ENCODE measurements around the gene GRIK1.

The GRIK1 gene

GRCh38 chr21:29580732-29581285 is 359.0 kb downstream of the GRIK1 start:
- Histone ChIP-seq H3K27ac (no peak overlapping the region), H3K4me3 (no peak overlapping the region)

- H3K27ac ChIP-seq: no peak overlapping the region
- no peak overlapping the region for H3K4me3 ChIP-seq
Measured at GRCh38 chr21:29578306-29578705, 361.5 kb downstream of the GRIK1 start.

GRCh38 chr21:29571949-29572348 is 367.8 kb downstream of the GRIK1 start:
- no peak overlapping the region for H3K27ac ChIP-seq
- H3K4me3 ChIP-seq: no peak overlapping the region

- no peak overlapping the region for H3K27ac ChIP-seq
- no peak overlapping the region for H3K4me3 ChIP-seq
Measured at GRCh38 chr21:29568020-29568697, 371.6 kb downstream of the GRIK1 start.

GRCh38 chr21:29557931-29558725 is 381.7 kb downstream of the GRIK1 start:
- H3K27ac ChIP-seq: no peak overlapping the region

GRCh38 chr21:29557200-29557599 is 382.6 kb downstream of the GRIK1 start:
- no peak overlapping the region for H3K4me3 ChIP-seq
- no peak overlapping the region for H3K27ac ChIP-seq

More at GRCh38 chr21:29557931-29558725, 381.7 kb downstream of the GRIK1 start:
- no peak overlapping the region for H3K4me3 ChIP-seq

GRCh38 chr21:29555601-29556000 is 384.2 kb downstream of the GRIK1 start:
- Histone ChIP-seq H3K4me3 (no peak overlapping the region), H3K27ac (no peak overlapping the region)

- Histone ChIP-seq H3K27ac (no peak overlapping the region), H3K4me3 (no peak overlapping the region)
Measured at GRCh38 chr21:29550205-29550604, 389.6 kb downstream of the GRIK1 start.

GRCh38 chr21:29549614-29550013 is 390.2 kb downstream of the GRIK1 start:
- Histone ChIP-seq H3K4me3 (no peak overlapping the region), H3K27ac (no peak overlapping the region)

- no peak overlapping the region for H3K27ac ChIP-seq
- no peak overlapping the region for H3K4me3 ChIP-seq
Measured at GRCh38 chr21:29547998-29548397, 391.8 kb downstream of the GRIK1 start.

GRCh38 chr21:29546071-29546470 is 393.7 kb downstream of the GRIK1 start:
- H3K4me3 ChIP-seq: no peak overlapping the region
- no peak overlapping the region for H3K27ac ChIP-seq

- Histone ChIP-seq H3K4me3 (no peak overlapping the region), H3K27ac (no peak overlapping the region)
Measured at GRCh38 chr21:29540289-29540688, 399.5 kb downstream of the GRIK1 start.

- Histone ChIP-seq H3K4me3 (no peak overlapping the region), H3K27ac (no peak overlapping the region)
Measured at GRCh38 chr21:29538115-29538514, 401.7 kb downstream of the GRIK1 start.

- no peak overlapping the region for H3K27ac ChIP-seq
Measured at GRCh38 chr21:29534448-29534847, 405.3 kb downstream of the GRIK1 start.

GRCh38 chr21:29529139-29529538 is 410.7 kb downstream of the GRIK1 start:
- H3K27ac ChIP-seq: no peak overlapping the region
- H3K4me3 ChIP-seq: no peak overlapping the region

More at GRCh38 chr21:29534448-29534847, 405.3 kb downstream of the GRIK1 start:
- no peak overlapping the region for H3K4me3 ChIP-seq

GRCh38 chr21:29526545-29526944 is 413.3 kb downstream of the GRIK1 start:
- Histone ChIP-seq H3K27ac (no peak overlapping the region), H3K4me3 (no peak overlapping the region)

GRCh38 chr21:29524055-29524454 is 415.7 kb downstream of the GRIK1 start:
- no peak overlapping the region for H3K27ac ChIP-seq
- H3K4me3 ChIP-seq: no peak overlapping the region

GRCh38 chr21:29523646-29524045 is 416.1 kb downstream of the GRIK1 start:
- Histone ChIP-seq H3K4me3 (no peak overlapping the region), H3K27ac (no peak overlapping the region)

- no peak overlapping the region for H3K4me3 ChIP-seq
- no peak overlapping the region for H3K27ac ChIP-seq
Measured at GRCh38 chr21:29521872-29522271, 417.9 kb downstream of the GRIK1 start.

- Histone ChIP-seq H3K4me3 (no peak overlapping the region), H3K27ac (no peak overlapping the region)
Measured at GRCh38 chr21:29520171-29520570, 419.6 kb downstream of the GRIK1 start.

- H3K4me3 ChIP-seq: no peak overlapping the region
- no peak overlapping the region for H3K27ac ChIP-seq
Measured at GRCh38 chr21:29514652-29515247, 425.0 kb downstream of the GRIK1 start.

Measured in skin epidermis (tissue), 12 donors.